ENCODE data around the gene MLPH.

DNA sequence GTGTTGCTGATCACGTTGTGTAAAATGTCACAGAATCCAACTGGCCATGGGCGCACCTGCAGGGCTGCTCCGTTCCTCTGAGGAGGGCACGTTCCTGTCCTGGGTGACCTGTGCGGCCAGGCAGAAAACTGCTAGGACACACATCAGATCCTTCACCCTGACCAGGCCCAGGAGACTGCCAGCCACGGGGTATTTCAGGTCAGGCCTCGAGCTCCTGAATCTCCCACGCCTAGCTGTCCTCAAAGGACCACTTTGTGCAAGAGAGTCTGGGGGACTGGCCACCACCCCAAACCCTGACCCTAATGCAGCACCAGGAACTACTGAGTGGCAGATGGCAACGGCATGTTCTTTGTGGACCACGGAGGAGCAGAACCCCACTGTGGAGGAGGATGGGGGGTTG, 90.4 kb downstream of the MLPH start:
- no peak for TF ChIP-seq POLR2A (IDR thresholded peaks at IDR 0.05)
- no peak for TF ChIP-seq CTCF (IDR thresholded peaks at IDR 0.05)
- no peak for TF ChIP-seq POLR2AphosphoS5 (IDR thresholded peaks at IDR 0.05; ENCODE audit: insufficient read depth in 1 of 2, low read depth in 1 of 2)
